ENCODE measurements around the gene CASTOR1. TPM values are rescaled to one million over a fixed set of nuclear protein-coding genes. Genes with fewer than 3 reads are reported as not detected.

The CASTOR1 gene
- polyA plus RNA-seq, 1 of the 3 experiments (the other 2 are of a cell fraction) = 14.4 TPM

GRCh38 chr22:30333707-30334087 is 44.4 kb upstream of the CASTOR1 start:
- Histone ChIP-seq H2AFZ (ENCODE audit: low read depth) (no peak overlapping the region), H3K36me3 (replicated peaks in 1 of 2; ENCODE audit: control insufficient read depth in 1 of 2, insufficient read depth in 2 of 2, low read length in 1 of 2) (peaks cover 46 to 70% of the 10 kb centered on the region in 2 experiments), H3K9ac (no peak overlapping the region), H3K4me3 (ENCODE audit: low read depth in 2 of 2, low read length in 1 of 2) (no peak overlapping the region), H4K20me1 (ENCODE audit: insufficient read depth) (no peaks in the 10 kb centered on the region), H3K4me2 (no peak overlapping the region), H3F3A (replicated peaks; ENCODE audit: insufficient read depth) (peaks cover 17% of the 10 kb centered on the region), H3K4me1 (ENCODE audit: control insufficient read depth in 1 of 2, insufficient read depth in 2 of 2, low read depth in 1 of 2, low read length in 1 of 2) (no peaks in the 10 kb centered on the region), H3K9me3 (no peaks in the 10 kb centered on the region), H3K79me2 (ENCODE audit: insufficient read depth) (no peaks in the 10 kb centered on the region), H3K9me2 (no peaks in the 10 kb centered on the region), H3K27ac (ENCODE audit: low read depth in 2 of 2, low read length in 1 of 2) (no peak overlapping the region), H3K27me3 (ENCODE audit: insufficient read depth) (no peaks in the 10 kb centered on the region)
- POLR2A ChIA-PET = no interaction called here
- DNase-seq = no peak
- CTCF ChIA-PET = no interaction called here
- no peak for TF ChIP-seq GABPA (IDR thresholded peaks at IDR 0.05; ENCODE audit: low read depth)
- TF ChIP-seq RFX5 (IDR thresholded peaks at IDR 0.05; ENCODE audit: low read length) = no peak
- no peak for TF ChIP-seq FOXJ3 (CRISPR knock-in tag; IDR thresholded peaks at IDR 0.05)
- TF ChIP-seq FOXM1 (IDR thresholded peaks at IDR 0.05; ENCODE audit: low read depth) = no peak
- no peak for TF ChIP-seq YY1 (IDR thresholded peaks at IDR 0.05; ENCODE audit: low read depth)
- TF ChIP-seq RCOR1 (IDR thresholded peaks at IDR 0.05; ENCODE audit: low read length) = no peak
- TF ChIP-seq TEAD4 (IDR thresholded peaks at IDR 0.05; ENCODE audit: borderline replicate concordance, insufficient read depth) = no peak
- TF ChIP-seq EP300 (IDR thresholded peaks at IDR 0.05; ENCODE audit: borderline replicate concordance in 1 of 2, low read depth in 1 of 2, low read length in 1 of 2) = no peak
- TF ChIP-seq ZBTB33 (IDR thresholded peaks at IDR 0.05; ENCODE audit: borderline replicate concordance, low read depth) = no peak
- no peak for TF ChIP-seq EZH2phosphoT487 (IDR thresholded peaks at IDR 0.05; ENCODE audit: borderline replicate concordance, low read depth)
- WGBS (ENCODE audit: low lambda C conversion rate) = 100% methylated on average over 3 of the region's 3 CpGs

GRCh38 chr22:30332994-30333706 is 43.8 kb upstream of the CASTOR1 start:
- no peaks in the 10 kb centered on the region for H3K79me2 ChIP-seq (ENCODE audit: insufficient read depth)
- DNase-seq = no peak
- H3K4me3 ChIP-seq (ENCODE audit: low read depth in 2 of 2, low read length in 1 of 2) = no peak overlapping the region
- ChIA-PET CTCF (interaction anchor here (1.4 to 1.5 kb wide), 2 partner anchors 45 to 54 kb away, joined by 4 read pairs; partner anchors contain the start of genes CASTOR1 and RNF215), POLR2A (interaction anchor here (1.1 kb wide), 1 partner anchor 23 kb away, joined by 4 read pairs; the partner anchor contains the start of genes CCDC157 and SF3A1)
- H4K20me1 ChIP-seq (ENCODE audit: insufficient read depth) = no peaks in the 10 kb centered on the region
- WGBS (ENCODE audit: low lambda C conversion rate) = 100% methylated on average over 2 of the region's 2 CpGs
- H3K9ac ChIP-seq = no peak overlapping the region
- no peaks in the 10 kb centered on the region for H3K9me3 ChIP-seq
- H3K4me2 ChIP-seq = no peak overlapping the region
- H3K4me1 ChIP-seq (ENCODE audit: control insufficient read depth in 1 of 2, insufficient read depth in 2 of 2, low read depth in 1 of 2, low read length in 1 of 2) = no peaks in the 10 kb centered on the region
- peaks cover 43 to 69% of the 10 kb centered on the region in 2 experiments for H3K36me3 ChIP-seq (replicated peaks in 1 of 2; ENCODE audit: control insufficient read depth in 1 of 2, insufficient read depth in 2 of 2, low read length in 1 of 2)
- no peaks in the 10 kb centered on the region for H3K27me3 ChIP-seq (ENCODE audit: insufficient read depth)
- no peak overlapping the region for H3K27ac ChIP-seq (ENCODE audit: low read depth in 2 of 2, low read length in 1 of 2)
- H2AFZ ChIP-seq (ENCODE audit: low read depth) = no peak overlapping the region
- TF ChIP-seq, protein P1, sequence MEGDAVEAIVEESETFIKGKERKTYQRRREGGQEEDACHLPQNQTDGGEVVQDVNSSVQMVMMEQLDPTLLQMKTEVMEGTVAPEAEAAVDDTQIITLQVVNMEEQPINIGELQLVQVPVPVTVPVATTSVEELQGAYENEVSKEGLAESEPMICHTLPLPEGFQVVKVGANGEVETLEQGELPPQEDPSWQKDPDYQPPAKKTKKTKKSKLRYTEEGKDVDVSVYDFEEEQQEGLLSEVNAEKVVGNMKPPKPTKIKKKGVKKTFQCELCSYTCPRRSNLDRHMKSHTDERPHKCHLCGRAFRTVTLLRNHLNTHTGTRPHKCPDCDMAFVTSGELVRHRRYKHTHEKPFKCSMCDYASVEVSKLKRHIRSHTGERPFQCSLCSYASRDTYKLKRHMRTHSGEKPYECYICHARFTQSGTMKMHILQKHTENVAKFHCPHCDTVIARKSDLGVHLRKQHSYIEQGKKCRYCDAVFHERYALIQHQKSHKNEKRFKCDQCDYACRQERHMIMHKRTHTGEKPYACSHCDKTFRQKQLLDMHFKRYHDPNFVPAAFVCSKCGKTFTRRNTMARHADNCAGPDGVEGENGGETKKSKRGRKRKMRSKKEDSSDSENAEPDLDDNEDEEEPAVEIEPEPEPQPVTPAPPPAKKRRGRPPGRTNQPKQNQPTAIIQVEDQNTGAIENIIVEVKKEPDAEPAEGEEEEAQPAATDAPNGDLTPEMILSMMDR (IDR thresholded peaks at IDR 0.05) = no peak
- TF ChIP-seq MXI1 (IDR thresholded peaks at IDR 0.05; ENCODE audit: low read depth, low read length) (no peak), TEAD4 (IDR thresholded peaks at IDR 0.05; ENCODE audit: borderline replicate concordance, insufficient read depth) (no peak), USF2 (IDR thresholded peaks at IDR 0.05; ENCODE audit: borderline replicate concordance, low read depth, low read length) (no peak), GABPA (IDR thresholded peaks at IDR 0.05; ENCODE audit: low read depth) (no peak), SIN3A (IDR thresholded peaks at IDR 0.05; ENCODE audit: borderline replicate concordance, low read depth, low read length) (no peak), RFX5 (IDR thresholded peaks at IDR 0.05; ENCODE audit: low read length) (no peak), SMC3 (IDR thresholded peaks at IDR 0.05; ENCODE audit: low read depth, low read length) (no peak), GATA2 (CRISPR knock-in tag; IDR thresholded peaks at IDR 0.05) (no peak)
- H3K9me2 ChIP-seq = no peaks in the 10 kb centered on the region
- peaks cover 19% of the 10 kb centered on the region for H3F3A ChIP-seq (replicated peaks; ENCODE audit: insufficient read depth)

Measured in SK-N-SH (cell line).